Measurements from ENCODE around the gene SEMA6D. TPM values are rescaled to one million over a fixed set of nuclear protein-coding genes. Genes with fewer than 3 reads are reported as not detected.
A peak's percentile ranks its signal among the peaks of the same experiment; 100 is the strongest.

The SEMA6D gene
- total RNA-seq, 1 donor: 3.0 TPM

DNA sequence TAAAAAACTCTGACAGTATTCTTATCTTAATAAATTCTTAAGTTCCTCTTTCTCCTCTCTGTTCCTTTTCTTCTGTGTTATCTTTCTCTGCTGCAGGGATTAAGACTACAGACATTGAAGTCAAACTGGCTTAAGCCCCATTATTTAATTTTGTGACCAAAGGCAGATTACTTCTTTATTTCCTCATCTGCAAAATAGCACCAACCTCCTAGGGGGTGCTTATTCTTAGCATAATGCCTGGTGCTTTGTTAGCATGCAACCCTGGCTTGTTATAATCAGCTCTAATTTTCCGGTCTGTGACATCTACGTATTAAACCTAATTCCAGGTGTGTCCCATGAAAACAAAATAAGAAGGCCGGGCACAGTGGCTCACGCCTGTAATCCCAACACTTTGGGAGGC lies 23.8 kb downstream of the SEMA6D start:
- no peak overlapping the region for H3K4me3 ChIP-seq (ENCODE audit: low read depth, low read length)
- TF ChIP-seq, protein P1, sequence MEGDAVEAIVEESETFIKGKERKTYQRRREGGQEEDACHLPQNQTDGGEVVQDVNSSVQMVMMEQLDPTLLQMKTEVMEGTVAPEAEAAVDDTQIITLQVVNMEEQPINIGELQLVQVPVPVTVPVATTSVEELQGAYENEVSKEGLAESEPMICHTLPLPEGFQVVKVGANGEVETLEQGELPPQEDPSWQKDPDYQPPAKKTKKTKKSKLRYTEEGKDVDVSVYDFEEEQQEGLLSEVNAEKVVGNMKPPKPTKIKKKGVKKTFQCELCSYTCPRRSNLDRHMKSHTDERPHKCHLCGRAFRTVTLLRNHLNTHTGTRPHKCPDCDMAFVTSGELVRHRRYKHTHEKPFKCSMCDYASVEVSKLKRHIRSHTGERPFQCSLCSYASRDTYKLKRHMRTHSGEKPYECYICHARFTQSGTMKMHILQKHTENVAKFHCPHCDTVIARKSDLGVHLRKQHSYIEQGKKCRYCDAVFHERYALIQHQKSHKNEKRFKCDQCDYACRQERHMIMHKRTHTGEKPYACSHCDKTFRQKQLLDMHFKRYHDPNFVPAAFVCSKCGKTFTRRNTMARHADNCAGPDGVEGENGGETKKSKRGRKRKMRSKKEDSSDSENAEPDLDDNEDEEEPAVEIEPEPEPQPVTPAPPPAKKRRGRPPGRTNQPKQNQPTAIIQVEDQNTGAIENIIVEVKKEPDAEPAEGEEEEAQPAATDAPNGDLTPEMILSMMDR (IDR thresholded peaks at IDR 0.05; ENCODE audit: insufficient read depth, low read depth, low read length): no peak
- DNase-seq (ENCODE audit: low read depth): no peak

DNA sequence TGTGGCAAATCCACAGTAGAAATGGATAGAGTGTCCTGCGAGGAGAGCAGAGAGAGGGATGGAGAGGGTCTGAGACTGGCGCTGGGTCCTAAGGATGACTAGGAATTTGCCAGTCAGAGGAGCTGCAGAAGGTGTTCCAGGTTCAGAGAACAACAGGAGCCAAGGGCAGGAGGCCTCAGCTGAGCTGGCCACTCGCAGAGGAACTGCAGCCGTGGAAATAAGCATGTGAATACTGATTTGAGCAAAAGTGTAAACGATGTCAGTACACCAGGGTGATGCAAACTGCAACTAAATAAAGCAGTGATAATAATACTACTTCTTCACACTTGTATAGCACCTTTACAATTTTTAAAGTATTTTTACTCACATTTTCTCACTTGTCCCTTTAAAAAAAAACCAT lies 24.6 kb downstream of the SEMA6D start:
- no peak overlapping the region for H3K4me3 ChIP-seq (ENCODE audit: low read depth, low read length)
- TF ChIP-seq, protein P1 (IDR thresholded peaks at IDR 0.05; ENCODE audit: insufficient read depth, low read depth, low read length): no peak
- DNase-seq (ENCODE audit: low read depth): no peak

DNA sequence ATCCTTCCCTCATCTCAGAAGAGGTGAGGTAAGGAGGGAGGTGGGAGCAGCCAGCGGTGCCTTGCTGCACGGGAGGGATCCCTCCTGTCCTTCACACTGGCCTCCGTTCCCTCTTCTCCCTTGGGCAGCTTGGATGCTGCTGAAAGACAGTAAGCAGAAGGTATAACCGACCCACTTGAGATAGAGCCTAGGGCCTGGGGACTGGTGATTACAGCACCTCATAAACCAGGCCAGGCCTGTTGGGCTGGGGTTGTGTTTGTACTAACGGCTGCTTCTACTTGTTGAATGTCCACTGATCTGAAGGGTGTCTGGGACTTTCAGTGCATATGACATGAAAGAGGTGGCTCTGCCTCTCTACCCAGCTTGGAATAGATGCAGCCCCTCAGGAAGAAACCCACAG lies 25.0 kb downstream of the SEMA6D start:
- DNase-seq (ENCODE audit: low read depth): peak; percentile 33
- TF ChIP-seq, protein P1 (IDR thresholded peaks at IDR 0.05; ENCODE audit: insufficient read depth, low read depth, low read length): no peak
- H3K4me3 ChIP-seq (ENCODE audit: low read depth, low read length): no peak overlapping the region

DNA sequence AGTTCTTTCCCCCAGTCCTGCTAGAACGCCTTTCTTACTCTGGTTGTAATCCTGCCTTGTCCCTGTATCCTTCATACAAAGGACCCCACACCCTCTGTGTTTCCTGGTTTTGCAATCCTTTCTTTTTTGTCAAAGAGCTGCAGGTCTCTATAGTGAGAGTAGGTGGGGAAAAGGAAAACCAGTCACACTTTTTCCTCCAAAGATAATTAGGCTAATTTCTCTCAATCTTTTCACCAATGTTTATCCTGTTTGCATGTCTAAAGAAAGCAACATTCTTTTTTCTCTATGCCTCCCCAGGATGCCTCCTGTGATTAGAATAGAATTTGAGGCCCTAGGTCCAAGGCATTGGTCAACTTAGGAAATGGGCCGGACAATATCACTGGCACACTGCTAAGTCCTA lies 25.4 kb downstream of the SEMA6D start:
- DNase-seq (ENCODE audit: low read depth): no peak
- TF ChIP-seq, protein P1 (IDR thresholded peaks at IDR 0.05; ENCODE audit: insufficient read depth, low read depth, low read length): no peak
- H3K4me3 ChIP-seq (ENCODE audit: low read depth, low read length): no peak overlapping the region

DNA sequence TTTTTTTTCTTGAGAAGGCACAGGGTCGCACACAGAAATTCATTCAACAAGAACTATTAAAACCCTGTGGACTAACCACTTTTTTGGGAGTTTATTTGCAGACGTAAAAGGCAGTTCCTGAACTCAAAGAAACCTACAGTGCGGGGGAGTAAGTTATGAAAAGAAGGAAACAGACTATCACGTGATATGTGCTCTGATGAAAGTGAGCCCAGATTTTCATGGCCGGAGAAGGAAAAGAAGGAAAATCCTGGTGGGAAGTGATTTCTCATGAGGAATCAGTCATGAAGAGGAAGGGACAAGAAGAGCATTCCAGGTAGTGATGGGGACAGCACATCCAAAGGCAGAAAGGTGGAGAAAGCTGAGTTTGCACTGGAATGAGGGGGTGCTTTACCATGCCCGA lies 26.1 kb downstream of the SEMA6D start:
- TF ChIP-seq, protein P1 (IDR thresholded peaks at IDR 0.05; ENCODE audit: insufficient read depth, low read depth, low read length): no peak
- no peak overlapping the region for H3K4me3 ChIP-seq (ENCODE audit: low read depth, low read length)
- no peak for DNase-seq (ENCODE audit: low read depth)

DNA sequence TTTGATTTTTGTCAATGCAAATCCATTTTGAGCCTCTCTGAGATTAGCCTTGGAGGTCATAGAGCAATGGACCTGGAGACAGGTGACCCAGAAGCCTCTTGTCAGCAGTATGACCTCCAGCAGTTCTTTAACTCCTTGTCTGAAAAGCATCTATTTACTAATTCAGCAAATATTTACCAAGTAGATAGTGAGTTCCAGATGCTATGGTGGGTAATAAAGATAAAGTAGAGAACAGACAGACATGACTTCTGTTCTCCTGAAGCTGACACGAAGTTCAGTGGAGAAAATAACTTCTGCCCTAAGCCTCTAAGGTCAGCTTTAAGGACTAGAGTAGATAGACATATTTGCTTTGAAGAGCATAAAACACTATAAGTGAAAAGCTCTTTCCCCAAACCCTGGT lies 26.6 kb downstream of the SEMA6D start:
- H3K4me3 ChIP-seq (ENCODE audit: low read depth, low read length): no peak overlapping the region
- DNase-seq (ENCODE audit: low read depth): peak; percentile 44
- TF ChIP-seq, protein P1 (IDR thresholded peaks at IDR 0.05; ENCODE audit: insufficient read depth, low read depth, low read length): no peak

DNA sequence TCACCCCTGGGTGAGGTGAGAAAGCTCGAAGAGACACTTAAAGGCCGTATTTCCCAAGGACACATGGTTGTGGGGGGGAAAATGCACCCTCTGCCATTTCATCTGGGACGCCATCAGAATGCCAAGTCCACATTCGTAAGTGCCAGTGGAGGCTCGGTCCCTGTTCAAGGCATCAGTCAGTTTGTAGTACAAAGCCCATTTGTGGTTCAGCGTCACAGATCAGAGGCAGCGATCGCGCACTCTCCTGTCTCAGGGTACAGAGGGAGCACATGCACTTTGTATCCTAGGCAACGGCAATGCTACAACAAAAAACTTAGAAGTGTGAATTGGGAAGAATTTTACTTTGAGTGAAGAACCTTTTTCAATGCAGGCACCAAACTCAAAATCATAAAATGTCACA lies 27.2 kb downstream of the SEMA6D start:
- DNase-seq (ENCODE audit: low read depth): no peak
- H3K4me3 ChIP-seq (ENCODE audit: low read depth, low read length): no peak overlapping the region
- TF ChIP-seq, protein P1 (IDR thresholded peaks at IDR 0.05; ENCODE audit: insufficient read depth, low read depth, low read length): no peak

Measured in fibroblast of villous mesenchyme (primary cell).